WERI-Rb-1 (cell line): ENCODE results near the gene TMEM258.

Source experiments
- DNase-seq: peaks from one replicate; pipeline ENCODE4 v3.0.0-alpha.2; 2020
- H3K27ac ChIP-seq: fragments of 250-450 bp; sonication (Bioruptor Pico); 2 replicates; pipeline ENCODE4 v1.5.1; 2020; ENCODE audit warnings: mild to moderate bottlenecking, moderate library complexity
- H3K27me3 ChIP-seq: fragments of 250-450 bp; sonication (Bioruptor Pico); 2 replicates; pipeline ENCODE4 v1.5.1; 2021; ENCODE audit warnings: mild to moderate bottlenecking, low read depth, moderate library complexity; ENCODE audit not compliant: insufficient read depth, severe bottlenecking
- H3K36me3 ChIP-seq: fragments of 250-450 bp; sonication (Bioruptor Pico); 2 replicates; pipeline ENCODE4 v1.5.1; 2020; ENCODE audit warnings: mild to moderate bottlenecking, moderate library complexity
- H3K4me3 ChIP-seq: 2 replicates; pipeline ENCODE4 v1.5.1; 2011; ENCODE audit warnings: low read depth, mild to moderate bottlenecking, control low read depth, low read length
- H3K9me3 ChIP-seq: fragments of 250-450 bp; sonication (Bioruptor Pico); 2 replicates; pipeline ENCODE4 v1.5.1; 2021; ENCODE audit warnings: mild to moderate bottlenecking, moderate library complexity; ENCODE audit not compliant: severe bottlenecking
- CTCF ChIP-seq: IDR thresholded peaks from 2 replicates; pipeline ENCODE4 v1.5.1; 2011; ENCODE audit warnings: low read depth, mild to moderate bottlenecking, control low read depth, inconsistent platforms, low read length

TMEM258 gene

DNA sequence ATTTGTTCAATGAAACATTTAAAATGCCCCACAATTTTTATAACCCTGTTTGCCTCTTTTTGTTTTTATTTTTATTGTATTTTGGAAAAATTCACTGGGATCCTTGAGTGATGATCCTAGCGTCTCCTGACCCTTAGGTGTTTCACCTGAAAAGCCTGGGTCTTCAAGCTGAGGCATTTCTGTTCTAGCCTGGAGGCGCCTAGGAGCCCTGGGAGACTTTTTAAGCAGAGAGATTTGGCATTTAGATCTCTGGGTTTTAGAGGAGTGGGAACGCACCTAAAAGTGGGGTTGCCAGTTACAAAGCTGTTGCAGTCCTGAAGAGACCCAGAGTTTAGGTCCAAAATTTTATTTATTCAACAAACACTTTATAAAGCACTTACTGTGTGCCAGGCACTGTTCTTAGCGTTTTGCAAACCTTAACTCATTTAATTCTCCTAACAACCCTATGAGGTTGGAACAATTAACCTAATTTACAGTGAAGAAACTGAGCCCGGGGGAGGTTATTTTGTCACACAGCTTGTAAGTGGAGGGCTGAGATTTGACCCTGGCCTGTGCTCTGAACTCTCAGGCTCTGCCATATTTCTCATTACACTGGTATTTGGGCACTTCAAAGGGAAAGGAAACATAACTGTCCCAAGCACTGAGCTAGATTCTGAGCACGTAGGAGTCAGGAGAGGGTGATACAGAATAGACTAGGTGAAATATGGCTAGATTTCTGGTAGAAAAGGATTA is 25.2 kb upstream of the TMEM258 start:
- Histone ChIP-seq H3K27me3 (no peaks in the 10 kb centered on the region), H3K4me3 (peak overlapping the region; percentile 92), H3K36me3 (peaks cover 32% of the 10 kb centered on the region), H3K9me3 (no peaks in the 10 kb centered on the region), H3K27ac (peak overlapping the region; percentile 98)
- TF ChIP-seq CTCF: no peak
- DNase-seq: no peak

- peaks cover 40% of the 10 kb centered on the region for H3K36me3 ChIP-seq
- H3K9me3 ChIP-seq: no peaks in the 10 kb centered on the region
- peak; percentile 98 for DNase-seq
- H3K27ac ChIP-seq: peak within 1 kb of the TSS; percentile 98
- H3K27me3 ChIP-seq: no peaks in the 10 kb centered on the region
- peak; percentile 75 for TF ChIP-seq CTCF
- peak within 1 kb of the TSS; percentile 92 for H3K4me3 ChIP-seq
Observed at GRCh38 chr11:61816736-61817455, 24.5 kb upstream of the TMEM258 start, which contains the start of gene FADS1. TSS of gene FADS1 (minus strand) at chr11:61817003. CDS start at chr11:61816929, 74 bp downstream.

- peak overlapping the region; percentile 92 for H3K4me3 ChIP-seq
- H3K9me3 ChIP-seq: no peaks in the 10 kb centered on the region
- no peak for TF ChIP-seq CTCF
- peaks cover 48% of the 10 kb centered on the region for H3K36me3 ChIP-seq
- no peaks in the 10 kb centered on the region for H3K27me3 ChIP-seq
- peak overlapping the region; percentile 98 for H3K27ac ChIP-seq
- DNase-seq: peak; percentile 71
Observed at GRCh38 chr11:61815790-61816735, 23.7 kb upstream of the TMEM258 start.

- Histone ChIP-seq H3K9me3 (no peaks in the 10 kb centered on the region), H3K4me3 (peak overlapping the region; percentile 92), H3K27ac (peak overlapping the region; percentile 98), H3K27me3 (no peaks in the 10 kb centered on the region), H3K36me3 (peaks cover 57% of the 10 kb centered on the region)
- DNase-seq: peak; percentile 98
- no peak for TF ChIP-seq CTCF
Observed at GRCh38 chr11:61814958-61815789, 22.8 kb upstream of the TMEM258 start.
